ENCODE data around the gene BCAR3. TPM values are rescaled to one million over a fixed set of nuclear protein-coding genes. Genes with fewer than 3 reads are reported as not detected.

The BCAR3 gene
- total RNA-seq = 5.5 TPM

GRCh38 chr1:93681101-93681988, at the start of gene BCAR3:
TSS of gene BCAR3 (minus strand) at chr1:93681837. CDS start at chr1:93674930, 6,907 bp downstream.

Other genes starting within 250 kb of the BCAR3 start
- 248 TPM for gene FNBP1L, start 233.7 kb downstream of the BCAR3 start, total RNA-seq
- gene DNTTIP2, start 197.4 kb upstream of the BCAR3 start, total RNA-seq = 32.3 TPM
- 12.9 TPM for gene GCLM, start 227.6 kb upstream of the BCAR3 start, total RNA-seq